Measurements from ENCODE around the gene PDE6G.

The PDE6G gene

GRCh38 chr17:81656118-81656743, at the start of gene PDE6G:
Gene PDE6G, minus strand, starts transcription at chr17:81656542. Its CDS starts 3,237 bp downstream, at chr17:81653305.
- no peak for DNase-seq

- no peak for DNase-seq
Observed at GRCh38 chr17:81705518-81706231, 49.3 kb upstream of the PDE6G start.

DNA sequence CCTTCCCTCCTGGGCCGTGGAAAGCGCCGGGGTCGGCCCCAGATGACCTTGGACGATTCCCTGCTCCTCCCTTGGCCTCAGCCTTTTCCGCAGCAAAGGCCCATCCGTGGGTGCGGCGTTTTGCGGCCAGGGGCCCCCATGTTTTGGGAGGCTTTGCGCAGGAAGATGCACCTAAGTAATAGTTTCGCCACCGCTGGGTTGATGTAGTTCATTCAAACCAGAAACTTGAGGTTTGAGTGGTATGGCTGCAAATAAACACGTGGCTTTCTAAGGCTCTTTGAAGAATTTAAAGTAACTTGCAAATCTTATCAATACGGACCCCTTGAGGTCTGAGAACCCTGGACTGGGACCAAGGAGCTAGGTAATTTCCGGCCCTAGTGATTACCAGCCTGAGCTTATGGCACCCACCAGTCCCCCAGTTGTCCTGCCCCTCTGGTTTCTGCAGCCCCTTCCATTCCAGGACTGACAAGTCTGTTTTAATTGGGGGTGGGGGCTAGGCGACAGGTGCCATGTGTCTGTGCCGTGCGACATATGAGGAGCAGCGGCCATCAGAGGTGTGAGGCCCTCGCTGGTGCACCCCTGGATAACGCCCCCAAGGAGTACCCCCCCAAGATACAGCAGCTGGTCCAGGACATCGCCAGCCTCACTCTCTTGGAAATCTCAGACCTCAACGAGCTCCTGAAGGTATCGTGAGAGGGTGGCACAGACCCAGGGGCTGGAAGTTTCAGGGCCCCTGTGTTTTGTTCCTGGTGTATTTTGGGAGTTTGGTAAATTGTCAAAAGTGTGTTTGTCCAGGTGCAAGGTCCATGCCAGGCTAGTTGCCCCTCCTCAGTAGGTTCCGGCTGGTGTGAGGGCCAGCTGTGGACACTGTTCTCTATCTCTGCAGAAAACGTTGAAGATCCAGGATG, 47.7 kb upstream of the PDE6G start:
- no peak for DNase-seq

DNA sequence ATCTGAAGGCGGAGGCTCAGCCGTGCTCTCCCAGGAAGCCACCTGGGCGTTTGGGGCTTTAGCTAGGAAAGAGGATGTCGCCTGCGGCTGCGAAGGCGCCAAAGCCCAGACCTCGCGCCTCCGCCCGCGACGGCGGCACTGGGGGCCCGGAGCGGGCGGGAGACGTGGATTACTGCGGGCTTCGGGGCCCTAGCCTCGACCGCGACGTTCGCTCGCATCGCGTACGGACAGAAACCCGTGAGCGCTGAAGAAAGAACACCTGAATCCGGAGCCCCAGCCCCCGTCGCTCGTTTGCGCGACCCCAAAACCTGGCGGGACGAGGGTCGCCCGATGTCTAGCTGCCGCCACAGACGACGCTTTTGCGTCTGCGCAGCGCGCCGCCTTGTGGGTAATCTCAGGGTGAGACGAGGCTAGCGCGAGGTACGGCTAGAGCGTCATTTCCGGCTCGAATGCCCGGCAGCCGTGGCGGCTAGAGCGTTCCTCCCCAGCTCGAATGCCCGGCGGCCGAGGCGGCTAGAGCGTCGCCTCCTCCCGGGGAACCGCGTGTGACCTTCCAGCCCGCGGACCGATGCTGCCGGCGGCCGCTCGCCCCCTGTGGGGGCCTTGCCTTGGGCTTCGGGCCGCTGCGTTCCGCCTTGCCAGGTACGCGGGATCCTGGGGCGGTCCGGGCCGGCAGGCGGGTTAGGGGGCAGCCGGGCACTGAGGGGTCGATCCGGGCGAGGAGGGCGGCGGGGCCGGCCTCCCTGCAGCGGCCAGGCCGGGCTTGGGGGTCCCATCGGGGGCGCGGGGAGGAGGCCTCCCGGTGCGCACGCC, 46.8 kb upstream of the PDE6G start, which contains the start of gene MRPL12:
TSS of gene MRPL12 (plus strand) at position 434 of the 813 bp plus-strand sequence. CDS start at position 569, 135 bp downstream.
- DNase-seq, result peak; percentile 89 to 91

GRCh38 chr17:81701288-81702071, 45.1 kb upstream of the PDE6G start:
- DNase-seq, result no peak

GRCh38 chr17:81700353-81701287, 44.3 kb upstream of the PDE6G start:
- no peak for DNase-seq

GRCh38 chr17:81697261-81698044, 41.1 kb upstream of the PDE6G start:
- DNase-seq, result no peak

- no peak for DNase-seq
Observed at GRCh38 chr17:81696218-81696941, 40.0 kb upstream of the PDE6G start.

DNA sequence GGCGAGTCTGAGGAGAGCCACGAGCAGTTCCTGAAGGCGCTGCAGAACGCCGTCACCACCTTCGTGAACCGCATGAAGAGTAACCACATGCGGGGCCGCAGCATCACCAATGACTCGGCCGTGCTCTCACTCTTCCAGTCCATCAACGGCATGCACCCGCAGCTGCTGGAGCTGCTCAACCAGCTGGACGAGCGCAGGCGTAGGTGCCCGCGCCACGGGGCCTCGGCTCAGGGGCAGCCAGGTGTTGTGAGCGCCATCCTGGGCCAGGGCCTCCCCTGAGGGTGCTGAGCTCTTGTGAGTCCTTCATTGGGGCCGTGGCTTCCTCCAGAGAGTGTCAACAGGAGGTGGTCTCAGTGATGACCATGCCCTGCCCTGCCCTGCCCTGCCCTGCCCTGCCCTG, 39.5 kb upstream of the PDE6G start:
- no peak for DNase-seq

GRCh38 chr17:81695211-81695610, 38.9 kb upstream of the PDE6G start:
- DNase-seq, result no peak

DNA sequence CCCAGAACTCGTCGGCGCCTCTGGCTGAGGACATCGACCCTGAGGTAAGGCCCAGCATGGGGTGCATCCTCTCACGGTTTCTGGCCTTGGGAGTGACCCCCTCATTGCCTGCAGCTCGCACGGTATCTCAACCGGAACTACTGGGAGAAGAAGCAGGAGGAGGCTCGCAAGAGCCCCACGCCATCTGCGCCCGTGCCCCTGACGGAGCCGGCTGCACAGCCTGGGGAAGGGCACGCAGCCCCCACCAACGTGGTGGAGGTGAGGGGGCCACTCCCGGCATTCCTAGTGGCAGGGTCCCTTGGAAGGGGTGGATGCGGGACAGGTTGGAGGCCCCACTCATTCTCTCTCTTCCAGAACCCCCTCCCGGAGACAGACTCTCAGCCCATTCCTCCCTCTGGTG, 38.5 kb upstream of the PDE6G start:
- no peak for DNase-seq

DNA sequence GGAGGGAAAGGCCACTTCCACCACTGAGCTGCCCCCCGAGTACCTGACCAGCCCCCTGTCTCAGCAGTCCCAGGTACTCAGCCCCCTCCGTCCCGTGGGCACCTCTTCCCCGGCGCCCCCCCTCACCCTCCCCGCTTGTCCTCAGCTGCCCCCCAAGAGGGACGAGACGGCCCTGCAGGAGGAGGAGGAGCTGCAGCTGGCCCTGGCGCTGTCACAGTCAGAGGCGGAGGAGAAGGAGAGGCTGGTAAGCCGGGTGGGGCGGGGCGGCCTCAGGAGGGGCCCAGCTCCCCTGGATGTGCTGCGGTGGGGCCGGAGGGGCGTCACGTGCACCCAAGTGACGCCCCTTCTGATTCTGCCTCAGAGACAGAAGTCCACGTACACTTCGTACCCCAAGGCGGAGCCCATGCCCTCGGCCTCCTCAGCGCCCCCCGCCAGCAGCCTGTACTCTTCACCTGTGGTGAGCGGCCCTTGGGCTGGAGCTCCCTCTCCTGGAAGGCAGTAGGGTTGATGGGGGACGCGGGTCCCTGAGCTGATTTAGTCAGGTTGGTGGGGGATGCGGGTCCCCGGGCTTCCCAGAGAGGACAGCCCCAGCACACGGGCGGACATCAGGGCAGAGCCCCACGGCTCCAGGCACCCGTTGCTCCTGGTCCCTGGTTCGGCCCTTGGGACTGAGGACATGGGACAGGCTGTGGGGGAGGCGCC, 37.3 kb upstream of the PDE6G start:
- no peak for DNase-seq

GRCh38 chr17:81691608-81692007, 35.3 kb upstream of the PDE6G start:
- no peak for DNase-seq

DNA sequence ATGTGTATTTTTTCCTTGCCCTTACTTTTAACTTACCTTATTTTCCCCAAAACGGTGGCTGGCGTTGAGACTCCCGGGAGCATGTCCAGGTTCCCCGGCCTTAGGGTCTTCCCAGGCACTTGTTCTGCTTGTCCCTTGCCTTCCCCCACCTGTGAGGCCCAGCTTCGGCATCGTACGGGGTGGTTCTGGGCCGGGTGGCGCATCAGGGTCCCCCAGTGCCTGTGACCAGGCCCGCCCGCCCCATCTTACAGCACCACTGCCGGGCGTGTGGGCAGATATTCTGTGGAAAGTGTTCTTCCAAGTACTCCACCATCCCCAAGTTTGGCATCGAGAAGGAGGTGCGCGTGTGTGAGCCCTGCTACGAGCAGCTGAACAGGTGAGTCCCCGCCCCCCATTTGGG, 34.9 kb upstream of the PDE6G start:
- no peak for DNase-seq

- no peak for DNase-seq
Observed at GRCh38 chr17:81690549-81690948, 34.2 kb upstream of the PDE6G start.

DNA sequence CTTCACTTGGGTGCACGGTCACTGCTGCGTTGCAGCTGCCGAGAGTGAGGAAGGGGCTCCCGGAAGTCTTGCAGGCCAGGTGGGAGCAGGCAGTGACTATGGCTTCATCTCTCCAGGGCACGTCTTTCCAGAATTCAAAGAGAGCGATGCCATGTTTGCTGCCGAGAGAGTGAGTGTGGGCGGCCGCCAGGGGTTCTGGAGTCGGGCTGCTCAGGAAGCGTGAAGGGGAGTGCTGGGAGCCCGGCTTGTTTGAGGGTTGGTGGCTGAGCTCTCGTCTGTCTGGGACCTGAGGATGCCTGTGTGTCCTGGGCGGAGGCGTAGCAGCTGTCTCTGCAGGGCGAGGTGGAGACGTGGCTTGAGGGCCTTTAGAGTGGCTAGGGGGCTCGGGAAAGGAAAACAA, 33.7 kb upstream of the PDE6G start:
- no peak for DNase-seq

DNA sequence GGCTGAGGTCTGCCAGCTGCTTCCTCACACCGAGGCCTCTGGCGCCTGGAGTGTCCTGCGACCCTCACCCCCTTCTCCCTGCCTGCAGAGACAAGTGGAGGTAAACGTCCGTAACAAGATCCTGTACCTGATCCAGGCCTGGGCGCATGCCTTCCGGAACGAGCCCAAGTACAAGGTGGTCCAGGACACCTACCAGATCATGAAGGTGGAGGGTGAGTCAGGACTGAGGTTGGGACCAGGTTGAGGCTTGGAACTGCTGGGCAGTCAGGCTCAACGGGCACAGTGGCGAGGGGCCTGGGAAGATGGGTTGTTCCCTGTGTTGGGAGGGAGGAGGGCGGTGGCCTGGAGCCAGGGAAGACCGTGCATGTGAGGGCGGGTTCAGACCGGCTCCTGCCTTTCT, 32.3 kb upstream of the PDE6G start:
- DNase-seq, result no peak

GRCh38 chr17:81687770-81688541, 31.6 kb upstream of the PDE6G start:
- DNase-seq, result no peak
